Lower leg skin (tissue), 4 donors: ENCODE results near the gene PIGO. TPM values are rescaled to one million over a fixed set of nuclear protein-coding genes. Genes with fewer than 3 reads are reported as not detected.
A peak's percentile ranks its signal among the peaks of the same experiment; 100 is the strongest.

Source experiments
- DNase-seq, 2 donors: peaks; one replicate each; pipeline ENCODE4 v3.0.0-alpha.2; 2019; ENCODE audit warnings: low spot score in 2 of 2
- H3K4me3 ChIP-seq: fragments of 200-600 bp; sonication (generic); 2 replicates; pipeline ENCODE4 v1.5.1; 2017; ENCODE audit warnings: mild to moderate bottlenecking, low read depth; ENCODE audit not compliant: poor library complexity, severe bottlenecking
- POLR2A ChIP-seq, 2 donors: fragments of 450-650 bp; IDR thresholded peaks; one replicate each; pipeline ENCODE4 v1.6.1; 2016 to 2017; ENCODE audit warnings: antibody characterized with exemption in 2 of 2, mild to moderate bottlenecking in 1 of 2, moderate library complexity in 1 of 2
- WGBS, 2 donors: methylation state at CpG; one replicate each; pipeline ENCODE4 v1.1.5; 2018; 5-methylcytosine and 5-hydroxymethylcytosine counted together
- intact Hi-C: fragments of 100-400 bp; cut with DNase I; formaldehyde crosslinking; loops from one replicate; pipeline ENCODE4 v1.15.0; 2023; ENCODE audit warnings: low total_unique reads
- total RNA-seq, 4 donors: library from RNA; depleted of rRNA; stranded (reverse); fragments of >200 nt; gene quantifications; one replicate each; pipeline ENCODE4 v1.1.0, GENCODE V29; 2016
- TF ChIP-seq, protein P1 (sequence below), 3 donors: fragments of 450-650 bp; IDR thresholded peaks; one replicate each; pipeline ENCODE4 v1.5.1; 2016; ENCODE audit warnings: antibody characterized with exemption in 3 of 3, mild to moderate bottlenecking in 3 of 3, moderate library complexity in 2 of 3

PIGO gene
- total RNA-seq, 4 donors from 2014 or later, result 9.8 to 21.3 (median 19.0) TPM

DNA sequence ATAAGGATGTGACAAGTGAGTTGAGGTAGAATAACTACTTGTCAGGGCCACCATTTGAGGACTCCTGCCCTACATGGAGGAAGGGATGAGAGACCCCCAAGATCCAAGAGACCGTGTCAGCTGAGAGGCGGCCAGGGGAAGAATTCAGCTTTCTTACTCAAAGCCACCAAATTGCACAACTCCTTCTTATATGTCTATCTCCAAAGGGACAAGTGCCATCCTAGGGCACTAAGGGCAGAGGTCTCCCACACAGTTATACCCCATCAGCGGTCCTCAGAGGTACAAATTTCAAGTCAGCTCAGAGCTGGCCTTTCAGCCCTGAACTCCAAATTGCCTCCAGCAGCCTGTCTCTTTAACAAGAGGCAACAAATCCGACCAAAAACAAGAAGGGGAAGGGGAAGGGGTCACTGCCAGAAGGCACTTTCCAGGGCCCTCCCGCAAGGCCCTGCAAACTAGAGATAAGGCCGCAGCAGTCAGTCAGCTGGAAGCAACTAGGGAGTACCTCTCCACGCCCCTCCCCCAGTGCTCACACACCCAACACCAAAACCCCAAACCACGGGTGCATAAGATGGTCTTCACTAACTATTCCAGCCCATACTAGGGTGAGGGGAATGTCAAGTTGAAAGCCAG lies 12.7 kb upstream of the PIGO start:
- WGBS, 2 donors, result 66 to 72% methylated on average over 7 to 8 of the region's 8 CpGs
- H3K4me3 ChIP-seq, result no peak overlapping the region
- TF ChIP-seq POLR2A (IDR thresholded peaks at IDR 0.05), result no peak
- TF ChIP-seq, protein P1, sequence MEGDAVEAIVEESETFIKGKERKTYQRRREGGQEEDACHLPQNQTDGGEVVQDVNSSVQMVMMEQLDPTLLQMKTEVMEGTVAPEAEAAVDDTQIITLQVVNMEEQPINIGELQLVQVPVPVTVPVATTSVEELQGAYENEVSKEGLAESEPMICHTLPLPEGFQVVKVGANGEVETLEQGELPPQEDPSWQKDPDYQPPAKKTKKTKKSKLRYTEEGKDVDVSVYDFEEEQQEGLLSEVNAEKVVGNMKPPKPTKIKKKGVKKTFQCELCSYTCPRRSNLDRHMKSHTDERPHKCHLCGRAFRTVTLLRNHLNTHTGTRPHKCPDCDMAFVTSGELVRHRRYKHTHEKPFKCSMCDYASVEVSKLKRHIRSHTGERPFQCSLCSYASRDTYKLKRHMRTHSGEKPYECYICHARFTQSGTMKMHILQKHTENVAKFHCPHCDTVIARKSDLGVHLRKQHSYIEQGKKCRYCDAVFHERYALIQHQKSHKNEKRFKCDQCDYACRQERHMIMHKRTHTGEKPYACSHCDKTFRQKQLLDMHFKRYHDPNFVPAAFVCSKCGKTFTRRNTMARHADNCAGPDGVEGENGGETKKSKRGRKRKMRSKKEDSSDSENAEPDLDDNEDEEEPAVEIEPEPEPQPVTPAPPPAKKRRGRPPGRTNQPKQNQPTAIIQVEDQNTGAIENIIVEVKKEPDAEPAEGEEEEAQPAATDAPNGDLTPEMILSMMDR (IDR thresholded peaks at IDR 0.05), result no peak
- intact Hi-C loops, result no loop called here
- peak in 1 of 2 donors; percentile 81 for DNase-seq

DNA sequence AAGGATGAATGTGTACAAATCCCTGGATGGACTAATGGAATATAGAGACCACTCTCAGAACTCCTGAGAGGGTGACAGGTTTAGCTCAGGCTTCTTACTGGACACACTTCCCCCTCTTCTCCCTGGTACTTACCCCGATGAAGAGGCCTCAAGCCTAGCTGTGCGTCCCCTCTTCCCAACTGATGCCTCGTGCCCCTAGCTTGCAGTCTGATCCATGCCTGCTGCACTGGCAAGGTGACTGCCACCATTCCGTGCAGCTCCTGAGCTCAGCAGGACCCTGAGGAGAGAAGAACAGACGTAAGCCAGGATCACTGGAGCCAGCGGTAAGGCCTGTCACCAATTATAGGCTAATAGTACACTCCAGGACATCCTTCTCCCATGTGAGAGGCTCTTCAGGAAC lies 12.1 kb upstream of the PIGO start:
- WGBS, 2 donors, result 82 to 84% methylated on average over 6 of the region's 6 CpGs
- DNase-seq, result peak in 1 of 2 donors; percentile 53
- no peak for TF ChIP-seq POLR2A (IDR thresholded peaks at IDR 0.05)
- TF ChIP-seq, protein P1 (IDR thresholded peaks at IDR 0.05), result no peak
- no peak overlapping the region for H3K4me3 ChIP-seq
- intact Hi-C loops, result no loop called here

DNA sequence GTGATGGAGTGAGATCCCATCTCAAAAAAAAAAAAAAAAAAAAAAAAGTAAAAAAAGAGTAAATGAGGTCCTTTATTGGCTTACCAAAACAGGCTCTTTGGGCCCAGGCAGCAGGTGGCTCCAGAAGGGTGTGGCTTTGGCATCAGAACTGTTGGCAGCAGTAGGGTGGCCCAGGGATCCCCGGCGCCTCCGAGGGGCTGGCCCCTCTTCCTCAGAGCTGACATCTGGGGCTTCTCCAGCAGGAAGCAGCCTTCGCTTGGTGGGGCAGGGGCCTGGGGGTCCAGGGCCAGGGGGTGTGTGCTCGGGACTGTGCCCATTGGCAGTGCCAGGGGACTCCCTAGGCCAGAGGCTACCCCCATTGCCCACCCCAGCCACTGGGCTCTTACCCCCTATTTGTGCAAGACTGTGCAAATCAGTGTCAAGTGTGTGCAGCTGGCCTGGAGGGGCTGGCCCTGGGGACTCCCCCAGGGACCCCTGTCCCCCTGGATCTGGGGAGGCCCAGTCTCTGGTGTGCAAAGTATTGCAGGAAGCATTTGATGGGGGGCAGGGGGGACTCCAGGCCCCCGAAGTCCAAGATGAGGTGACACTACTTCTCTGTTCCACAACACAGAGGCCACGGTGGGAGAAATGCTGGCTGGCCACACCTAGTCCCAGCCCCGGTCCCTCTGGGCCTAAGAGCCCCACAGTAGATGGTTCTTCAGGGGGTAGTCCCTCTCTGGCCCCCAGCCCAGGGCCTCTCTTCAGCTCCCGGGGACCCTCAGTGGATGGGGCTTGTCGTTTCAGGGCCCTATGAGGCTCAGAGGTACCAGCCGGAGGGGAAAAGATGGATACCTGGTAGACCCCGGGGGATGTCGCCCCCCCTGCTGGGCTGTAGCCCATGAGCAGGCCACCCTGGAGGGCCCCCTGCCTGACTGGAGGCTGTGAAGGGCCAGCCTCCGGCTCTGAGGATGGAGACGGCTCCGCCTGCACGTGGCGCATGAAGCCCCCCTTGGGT lies 11.2 kb upstream of the PIGO start:
- WGBS, 2 donors, result 68 to 72% methylated on average over 18 of the region's 18 CpGs
- intact Hi-C loops, result no loop called here

DNA sequence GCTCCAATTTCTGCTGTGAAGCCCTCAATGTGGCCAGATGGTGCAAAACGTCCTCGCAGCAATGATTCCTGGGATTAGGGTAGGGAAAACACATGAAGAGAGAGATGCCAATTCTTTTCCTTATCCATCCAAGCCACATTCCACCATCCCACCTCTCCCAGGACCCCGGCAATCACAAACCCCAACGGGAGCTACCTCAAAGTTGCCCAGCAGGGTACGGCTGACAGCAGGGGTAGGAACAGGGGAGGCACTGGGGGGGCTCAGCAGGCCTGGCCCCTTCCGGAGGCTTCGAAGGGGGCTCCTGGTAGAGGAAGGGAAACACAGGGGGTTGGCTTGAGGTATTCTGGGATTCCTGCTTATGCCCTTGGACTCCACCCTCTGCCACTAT lies 9.9 kb upstream of the PIGO start:
- WGBS, 2 donors, result 88 to 90% methylated on average over 7 of the region's 7 CpGs
- intact Hi-C loops, result no loop called here
- no peak for TF ChIP-seq POLR2A (IDR thresholded peaks at IDR 0.05)
- DNase-seq, result peak in 1 of 2 donors; percentile 68
- no peak overlapping the region for H3K4me3 ChIP-seq

More for the DNA sequence above, 11.2 kb upstream of the PIGO start:
- TF ChIP-seq, protein P1 (IDR thresholded peaks at IDR 0.05), result no peak
- no peak for TF ChIP-seq POLR2A (IDR thresholded peaks at IDR 0.05)
- DNase-seq, result peak in 1 of 2 donors; percentile 84
- no peak overlapping the region for H3K4me3 ChIP-seq

DNA sequence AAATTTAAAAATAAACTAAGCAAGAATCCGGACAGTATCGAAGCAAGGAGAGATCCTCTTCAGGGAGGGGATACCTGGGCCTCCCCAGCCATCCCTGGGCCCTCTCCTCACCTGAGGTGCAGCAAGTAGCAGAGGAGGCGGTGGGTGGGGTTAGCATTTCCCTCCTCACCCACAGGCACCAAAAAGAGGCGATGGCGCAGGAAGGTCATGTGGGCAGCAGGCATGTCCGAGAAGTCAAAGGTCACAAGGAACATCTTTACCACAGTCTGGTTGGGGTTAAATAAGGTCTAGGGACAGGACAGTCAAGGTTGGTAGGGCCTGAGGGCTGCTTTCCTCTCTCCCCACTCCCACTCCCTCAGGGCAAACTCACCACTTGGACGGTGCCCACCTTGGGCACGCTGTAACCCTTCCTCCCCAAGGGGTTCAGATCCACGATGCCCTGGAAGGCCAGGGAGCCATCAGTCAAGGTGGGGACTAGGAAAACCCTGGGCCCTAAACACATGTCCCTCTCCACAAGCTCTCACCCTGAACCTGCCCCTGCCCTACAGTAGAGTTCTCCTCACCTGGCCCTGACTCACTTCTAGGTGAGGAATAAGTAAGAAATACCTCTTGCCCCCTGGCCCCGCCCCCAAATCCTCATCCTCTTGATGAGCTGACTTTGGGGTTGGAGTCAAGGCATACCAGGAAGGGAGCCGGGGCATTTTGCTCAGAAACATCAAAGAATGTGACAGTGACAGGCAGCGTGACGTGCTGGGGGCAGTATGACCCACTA lies 9.4 kb upstream of the PIGO start:
- H3K4me3 ChIP-seq, result no peak overlapping the region
- intact Hi-C loops, result no loop called here
- TF ChIP-seq POLR2A (IDR thresholded peaks at IDR 0.05), result no peak
- TF ChIP-seq, protein P1 (IDR thresholded peaks at IDR 0.05), result no peak
- DNase-seq, result peak in 1 of 2 donors; percentile 83
- 90% methylated on average over 13 of the region's 13 CpGs for WGBS, 2 donors
